Measurements from ENCODE around the gene CHRND.

Gene CHRND

GRCh38 chr2:232573042-232573441 is 47.1 kb downstream of the CHRND start:
- no peak for DNase-seq (ENCODE audit: low spot score)

DNA sequence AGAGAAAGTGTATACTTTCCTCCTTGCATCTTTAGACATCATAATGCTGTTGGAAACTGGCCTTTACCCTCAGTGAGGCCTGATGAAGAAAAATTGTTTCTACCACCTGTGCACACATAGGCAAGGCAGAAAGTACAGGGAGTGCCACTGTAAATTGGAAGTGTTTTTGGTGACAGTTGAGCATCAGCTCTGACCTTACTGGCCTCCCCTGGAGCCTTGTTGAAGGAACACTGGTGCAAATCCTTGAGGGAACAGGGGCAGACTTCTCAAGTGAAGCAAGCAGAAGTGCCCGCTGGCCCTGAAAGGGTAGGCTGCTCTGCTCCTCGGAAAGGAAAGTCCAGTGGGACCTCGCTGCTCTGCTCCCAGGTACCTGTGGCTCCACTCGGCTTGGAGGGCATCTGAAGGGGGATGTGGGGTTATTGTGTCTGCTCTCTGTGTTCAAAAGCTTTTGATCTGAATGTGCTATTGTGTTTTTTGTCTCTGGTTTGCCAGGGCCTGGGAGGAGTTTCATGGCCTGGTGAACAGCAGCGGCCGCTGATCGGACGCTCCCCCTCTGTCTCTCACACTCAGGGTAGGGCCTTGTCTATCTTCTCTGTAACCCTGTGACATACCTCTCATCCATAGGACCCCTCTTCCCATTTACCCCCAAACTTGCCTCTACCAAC is 47.9 kb downstream of the CHRND start:
- no peak for DNase-seq (ENCODE audit: low spot score)

DNA sequence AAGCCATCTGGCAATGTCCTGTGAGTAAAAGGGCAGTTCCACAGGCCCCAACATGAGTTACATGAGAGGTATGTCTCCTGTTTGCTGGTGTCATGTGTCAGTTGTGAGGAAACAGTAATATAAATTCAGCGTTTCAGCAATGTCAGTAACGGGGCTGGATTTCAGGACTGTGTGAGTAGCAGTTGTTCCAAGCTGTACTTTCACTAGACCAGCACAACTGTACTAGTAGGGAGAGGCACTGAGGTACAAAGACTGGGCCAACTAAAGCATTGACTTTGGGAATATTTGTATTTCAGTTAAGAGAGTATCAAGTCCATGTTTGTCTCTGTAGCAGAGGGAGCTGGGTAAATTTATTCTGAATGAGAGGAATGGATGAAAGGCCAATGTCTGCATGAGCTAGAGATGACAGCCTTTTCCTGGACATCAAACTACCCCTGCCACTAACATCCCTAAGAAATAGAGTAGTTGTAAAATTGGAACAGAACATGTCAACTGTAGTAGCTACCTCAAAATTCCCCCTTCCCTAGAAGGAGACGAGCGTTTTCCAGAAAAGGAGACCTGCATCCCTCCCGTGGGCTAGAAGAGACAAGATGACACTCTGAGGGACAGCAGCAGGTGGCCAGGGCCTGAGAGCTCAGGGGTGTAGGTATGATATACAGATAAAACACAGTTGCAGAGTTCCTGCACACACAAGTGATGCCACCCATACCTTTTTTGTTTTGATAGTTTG is 48.9 kb downstream of the CHRND start:
- DNase-seq (ENCODE audit: low spot score): no peak

DNA sequence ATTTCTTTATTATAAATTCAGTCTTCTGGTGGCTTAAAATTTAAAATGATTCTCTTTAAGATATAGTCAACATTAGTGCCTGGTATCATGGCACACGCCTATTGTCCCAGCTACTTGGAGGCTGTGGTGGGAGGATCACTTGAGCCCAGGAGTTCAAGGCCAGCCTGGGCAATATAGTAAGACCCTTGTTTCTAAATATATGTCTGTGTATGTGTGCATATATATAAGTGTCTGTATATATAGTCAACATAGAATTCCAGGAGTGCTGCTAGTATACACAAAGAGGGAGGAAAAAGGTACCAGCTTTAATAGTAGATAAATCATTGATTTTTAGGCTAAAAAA is 49.4 kb downstream of the CHRND start:
- DNase-seq (ENCODE audit: low spot score): no peak

- no peak for DNase-seq (ENCODE audit: low spot score)
Observed at GRCh38 chr2:232576995-232577394, 51.0 kb downstream of the CHRND start.

DNA sequence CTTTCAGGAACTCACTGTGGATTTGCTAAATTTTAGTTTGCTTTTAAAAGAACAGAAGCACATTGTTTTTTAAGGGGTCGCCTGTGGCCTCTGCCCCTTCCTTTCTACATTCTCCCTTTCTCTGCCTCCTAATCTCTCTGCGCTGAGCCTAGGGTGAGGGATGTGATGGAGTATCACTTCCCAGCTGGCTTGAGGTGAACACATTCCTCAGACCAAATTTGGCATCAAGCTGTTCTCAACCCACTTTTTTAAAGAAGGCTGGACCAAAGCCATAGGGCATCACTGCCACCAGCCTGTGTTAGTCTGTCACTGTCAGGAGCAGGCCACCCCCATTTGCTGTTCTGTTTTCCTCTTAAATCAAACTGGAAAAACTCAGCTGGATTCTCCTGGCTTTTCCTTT is 51.9 kb downstream of the CHRND start:
- DNase-seq (ENCODE audit: low spot score): no peak

GRCh38 chr2:232578626-232579025 is 52.7 kb downstream of the CHRND start:
- DNase-seq (ENCODE audit: low spot score): no peak

- DNase-seq (ENCODE audit: low spot score): no peak
Observed at GRCh38 chr2:232580648-232580981, 54.7 kb downstream of the CHRND start.

- DNase-seq (ENCODE audit: low spot score): no peak
Observed at GRCh38 chr2:232581725-232582124, 55.8 kb downstream of the CHRND start.

DNA sequence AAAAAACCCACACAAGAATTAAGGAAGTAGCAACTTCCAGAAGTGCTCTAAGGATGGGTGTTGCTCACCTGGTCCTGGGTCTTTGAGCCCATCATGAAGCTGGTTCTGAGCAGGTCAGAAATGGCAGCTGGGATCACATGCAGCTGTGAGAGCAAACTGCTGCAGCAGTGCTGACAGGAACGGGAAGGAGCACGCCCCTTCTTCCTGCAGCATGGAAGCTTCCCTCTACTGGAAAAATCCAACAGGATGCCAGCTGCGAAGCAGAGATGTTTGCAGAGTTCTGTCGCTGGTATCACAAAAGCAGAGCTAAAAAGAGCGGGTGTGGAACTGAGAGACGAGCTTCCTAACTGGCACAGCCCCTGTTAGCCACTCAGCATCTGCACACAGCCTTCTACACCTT is 58.3 kb downstream of the CHRND start:
- no peak for DNase-seq (ENCODE audit: low spot score)
